Fibroblast of skin of right quadriceps (primary cell): ENCODE results near the gene NPHP4.
A peak's percentile ranks its signal among the peaks of the same experiment; 100 is the strongest.

Experiments
- DNase-seq: peaks from one replicate; pipeline ENCODE4 v3.0.0-alpha.2; 2013

Gene NPHP4

GRCh38 chr1:5986018-5986417 lies 6.2 kb downstream of the NPHP4 start:
- no peak for DNase-seq

GRCh38 chr1:5985250-5985649 lies 7.0 kb downstream of the NPHP4 start:
- no peak for DNase-seq

- peak; percentile 92 for DNase-seq
These were observed 8.7 kb downstream of the NPHP4 start for GRCh38 chr1:5983361-5984103.

- DNase-seq = peak; percentile 68
These were observed 9.4 kb downstream of the NPHP4 start for GRCh38 chr1:5982868-5983267.

GRCh38 chr1:5982276-5982675 lies 9.9 kb downstream of the NPHP4 start:
- no peak for DNase-seq

GRCh38 chr1:5981009-5981380 lies 11.2 kb downstream of the NPHP4 start:
- no peak for DNase-seq

- peak; percentile 68 for DNase-seq
These were observed 11.8 kb downstream of the NPHP4 start for GRCh38 chr1:5980314-5981008.

GRCh38 chr1:5979536-5980313 lies 12.5 kb downstream of the NPHP4 start:
- DNase-seq = no peak

GRCh38 chr1:5978452-5978851 lies 13.8 kb downstream of the NPHP4 start:
- DNase-seq = no peak

- no peak for DNase-seq
These were observed 14.5 kb downstream of the NPHP4 start for GRCh38 chr1:5977494-5978444.

GRCh38 chr1:5976726-5977493 lies 15.3 kb downstream of the NPHP4 start:
- DNase-seq = no peak

GRCh38 chr1:5976231-5976630 lies 16.0 kb downstream of the NPHP4 start:
- no peak for DNase-seq

- DNase-seq = peak; percentile 52
These were observed 16.9 kb downstream of the NPHP4 start for GRCh38 chr1:5975133-5975880.

GRCh38 chr1:5974631-5975030 lies 17.6 kb downstream of the NPHP4 start:
- no peak for DNase-seq

- no peak for DNase-seq
These were observed 18.5 kb downstream of the NPHP4 start for GRCh38 chr1:5973771-5974170.

- no peak for DNase-seq
These were observed 20.1 kb downstream of the NPHP4 start for GRCh38 chr1:5972198-5972520.

GRCh38 chr1:5971471-5972197 lies 20.6 kb downstream of the NPHP4 start:
- DNase-seq = no peak

GRCh38 chr1:5970610-5971273 lies 21.5 kb downstream of the NPHP4 start:
- DNase-seq = no peak

- DNase-seq = no peak
These were observed 23.1 kb downstream of the NPHP4 start for GRCh38 chr1:5969168-5969567.

GRCh38 chr1:5968161-5968736 lies 24.0 kb downstream of the NPHP4 start:
- DNase-seq = no peak
